ENCODE results near the gene SSPN.

Gene SSPN

DNA sequence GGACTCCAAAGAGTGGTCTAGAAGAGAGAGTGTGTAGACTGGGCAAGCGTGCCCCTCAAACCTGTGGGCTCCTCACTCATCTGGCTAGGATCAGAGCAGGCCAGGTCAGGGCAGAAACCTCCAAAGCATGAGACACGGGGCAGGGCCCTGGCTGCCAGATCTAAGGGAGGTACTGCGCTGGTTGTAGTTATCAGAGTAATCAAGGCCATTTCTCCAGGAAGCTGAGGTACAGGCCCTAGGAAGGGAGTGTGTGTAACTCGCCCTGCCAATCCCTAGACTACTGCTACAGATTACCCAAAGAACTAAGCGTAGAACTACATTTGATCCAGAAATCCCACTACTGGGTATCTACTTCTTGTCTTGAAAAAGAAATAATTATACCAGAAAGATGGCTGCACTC lies 84.5 kb downstream of the SSPN start:
- no peak overlapping the region for H2BK15ac ChIP-seq (ENCODE audit: low read length)
- no peak overlapping the region for H3K4ac ChIP-seq (ENCODE audit: low read length)
- no peaks in the 10 kb centered on the region for H3K79me1 ChIP-seq (ENCODE audit: low read depth, low read length)
- H4K8ac ChIP-seq (ENCODE audit: low read depth, low read length), result no peak overlapping the region
- no peak overlapping the region for H3K18ac ChIP-seq (ENCODE audit: low read length)
- H2BK120ac ChIP-seq (ENCODE audit: low read depth, low read length), result no peak overlapping the region
- H2BK12ac ChIP-seq (ENCODE audit: low read length), result no peak overlapping the region
- H3K27me3 ChIP-seq (ENCODE audit: control insufficient read depth in 3 of 3, insufficient read depth in 3 of 3, low read depth in 1 of 3, low read length in 3 of 3), result peaks cover 0 to 3% (median 0%) of the 10 kb centered on the region in 3 experiments
- no peaks in the 10 kb centered on the region for H3K9me3 ChIP-seq (replicated peaks in 1 of 2; ENCODE audit: control insufficient read depth in 2 of 2, insufficient read depth in 1 of 2, low read depth in 1 of 2, low read length in 2 of 2)
- no peak overlapping the region for H3K27ac ChIP-seq (replicated peaks; ENCODE audit: low read length)
- no peak overlapping the region for H3K23ac ChIP-seq (ENCODE audit: low read depth, low read length, poor library complexity)
- no peaks in the 10 kb centered on the region for H3K36me3 ChIP-seq (replicated peaks in 1 of 2; ENCODE audit: control insufficient read depth in 2 of 2, insufficient read depth in 2 of 2, low read length in 2 of 2)
- no peak for DNase-seq (ENCODE audit: low spot score)
- no peak overlapping the region for H3K14ac ChIP-seq (ENCODE audit: low read length)
- no peak overlapping the region for H3K9ac ChIP-seq (ENCODE audit: low read depth, low read length, poor library complexity)
- H2AK5ac ChIP-seq (ENCODE audit: low read depth, low read length), result no peak overlapping the region
- whole genome bisulfite sequencing, 2 donors (ENCODE audit: extremely low coverage in 2 of 2, insufficient read length in 2 of 2, insufficient replicate concordance in 1 of 2), result no CpG with 5 or more reads among the region's 5 CpGs
- no peak overlapping the region for H2AFZ ChIP-seq (ENCODE audit: low read length)
- H2BK5ac ChIP-seq (ENCODE audit: low read length), result no peak overlapping the region
- no peak overlapping the region for H4K91ac ChIP-seq (ENCODE audit: low read depth, low read length, poor library complexity)
- no peak overlapping the region for H3K4me2 ChIP-seq (ENCODE audit: insufficient read depth, low read length, poor library complexity, severe bottlenecking)
- H3K4me3 ChIP-seq (ENCODE audit: low read length in 2 of 2), result no peak overlapping the region
- H3K4me1 ChIP-seq (ENCODE audit: control insufficient read depth in 2 of 2, insufficient read depth in 1 of 2, low read depth in 1 of 2, low read length in 2 of 2), result peaks cover 3 to 4% of the 10 kb centered on the region in 2 donors

DNA sequence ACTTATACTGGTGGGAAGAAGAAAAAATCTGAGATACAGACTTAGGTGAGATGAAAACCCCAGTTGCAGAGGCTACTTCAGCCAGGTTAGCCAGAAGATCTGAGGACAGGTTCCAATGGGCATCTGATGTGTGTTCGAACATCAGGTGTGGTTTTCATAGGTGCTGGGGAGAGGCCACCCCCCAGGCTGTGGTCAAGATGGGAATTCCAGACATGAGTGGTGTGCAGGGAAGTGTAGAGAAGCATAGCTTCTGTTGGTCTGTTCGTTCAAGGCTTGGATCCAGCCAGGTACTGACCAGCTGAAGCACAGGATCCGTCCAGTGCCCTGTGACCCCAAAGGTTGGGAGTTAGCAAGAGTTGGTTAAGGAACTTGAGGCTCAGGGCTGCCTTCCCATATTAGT lies 85.5 kb downstream of the SSPN start:
- no peak overlapping the region for H4K91ac ChIP-seq (ENCODE audit: low read depth, low read length, poor library complexity)
- no peaks in the 10 kb centered on the region for H3K9me3 ChIP-seq (replicated peaks in 1 of 2; ENCODE audit: control insufficient read depth in 2 of 2, insufficient read depth in 1 of 2, low read depth in 1 of 2, low read length in 2 of 2)
- H3K79me1 ChIP-seq (ENCODE audit: low read depth, low read length), result no peaks in the 10 kb centered on the region
- H3K27me3 ChIP-seq (ENCODE audit: control insufficient read depth in 3 of 3, insufficient read depth in 3 of 3, low read depth in 1 of 3, low read length in 3 of 3), result peaks cover 0 to 3% (median 0%) of the 10 kb centered on the region in 3 experiments
- H2BK5ac ChIP-seq (ENCODE audit: low read length), result no peak overlapping the region
- no peak overlapping the region for H4K8ac ChIP-seq (ENCODE audit: low read depth, low read length)
- H2AFZ ChIP-seq (ENCODE audit: low read length), result no peak overlapping the region
- no peak overlapping the region for H2BK12ac ChIP-seq (ENCODE audit: low read length)
- H3K14ac ChIP-seq (ENCODE audit: low read length), result no peak overlapping the region
- H3K4me1 ChIP-seq (ENCODE audit: control insufficient read depth in 2 of 2, insufficient read depth in 1 of 2, low read depth in 1 of 2, low read length in 2 of 2), result peaks cover under 1 to 1% of the 10 kb centered on the region in 2 donors
- no peak overlapping the region for H3K27ac ChIP-seq (replicated peaks; ENCODE audit: low read length)
- no peaks in the 10 kb centered on the region for H3K36me3 ChIP-seq (replicated peaks in 1 of 2; ENCODE audit: control insufficient read depth in 2 of 2, insufficient read depth in 2 of 2, low read length in 2 of 2)
- WGBS, 2 donors (ENCODE audit: extremely low coverage in 2 of 2, insufficient read length in 2 of 2, insufficient replicate concordance in 1 of 2), result no CpG with 5 or more reads among the region's 3 CpGs
- no peak overlapping the region for H3K23ac ChIP-seq (ENCODE audit: low read depth, low read length, poor library complexity)
- no peak overlapping the region for H3K18ac ChIP-seq (ENCODE audit: low read length)
- DNase-seq (ENCODE audit: low spot score), result no peak
- H3K9ac ChIP-seq (ENCODE audit: low read depth, low read length, poor library complexity), result no peak overlapping the region
- no peak overlapping the region for H3K4ac ChIP-seq (ENCODE audit: low read length)
- H2BK120ac ChIP-seq (ENCODE audit: low read depth, low read length), result no peak overlapping the region
- H3K4me3 ChIP-seq (ENCODE audit: low read length in 2 of 2), result no peak overlapping the region
- no peak overlapping the region for H3K4me2 ChIP-seq (ENCODE audit: insufficient read depth, low read length, poor library complexity, severe bottlenecking)
- no peak overlapping the region for H2AK5ac ChIP-seq (ENCODE audit: low read depth, low read length)
- H2BK15ac ChIP-seq (ENCODE audit: low read length), result no peak overlapping the region

DNA sequence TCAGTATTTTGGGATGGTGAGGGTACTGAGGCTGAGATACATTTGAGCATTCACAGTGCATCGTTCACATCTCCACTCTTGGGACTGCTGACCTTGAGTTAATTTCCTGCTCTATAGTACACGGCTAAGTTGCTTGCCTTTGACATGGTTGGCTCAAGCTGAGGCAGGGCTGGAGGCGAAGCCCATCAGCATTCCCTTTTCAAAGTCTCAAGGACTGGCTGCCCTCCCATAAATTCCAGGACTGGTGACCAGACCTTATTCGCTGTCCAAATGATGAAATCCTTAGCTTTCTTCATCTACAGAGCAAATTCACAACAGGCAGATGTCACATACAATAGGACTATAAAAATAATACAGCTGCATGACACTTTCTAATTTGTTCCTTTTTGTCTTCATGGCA lies 85.9 kb downstream of the SSPN start:
- no peak overlapping the region for H3K18ac ChIP-seq (ENCODE audit: low read length)
- no peaks in the 10 kb centered on the region for H3K79me1 ChIP-seq (ENCODE audit: low read depth, low read length)
- no peak overlapping the region for H4K91ac ChIP-seq (ENCODE audit: low read depth, low read length, poor library complexity)
- no peak for DNase-seq (ENCODE audit: low spot score)
- H3K14ac ChIP-seq (ENCODE audit: low read length), result no peak overlapping the region
- H4K8ac ChIP-seq (ENCODE audit: low read depth, low read length), result no peak overlapping the region
- no peak overlapping the region for H3K4ac ChIP-seq (ENCODE audit: low read length)
- H2BK5ac ChIP-seq (ENCODE audit: low read length), result no peak overlapping the region
- no peak overlapping the region for H2AK5ac ChIP-seq (ENCODE audit: low read depth, low read length)
- no CpG with 5 or more reads among the region's 4 CpGs for WGBS, 2 donors (ENCODE audit: extremely low coverage in 2 of 2, insufficient read length in 2 of 2, insufficient replicate concordance in 1 of 2)
- H2BK120ac ChIP-seq (ENCODE audit: low read depth, low read length), result no peak overlapping the region
- no peak overlapping the region for H2BK12ac ChIP-seq (ENCODE audit: low read length)
- H3K23ac ChIP-seq (ENCODE audit: low read depth, low read length, poor library complexity), result no peak overlapping the region
- H3K27ac ChIP-seq (replicated peaks; ENCODE audit: low read length), result no peak overlapping the region
- peaks cover 0 to 3% (median 0%) of the 10 kb centered on the region in 3 experiments for H3K27me3 ChIP-seq (ENCODE audit: control insufficient read depth in 3 of 3, insufficient read depth in 3 of 3, low read depth in 1 of 3, low read length in 3 of 3)
- no peaks in the 10 kb centered on the region for H3K36me3 ChIP-seq (replicated peaks in 1 of 2; ENCODE audit: control insufficient read depth in 2 of 2, insufficient read depth in 2 of 2, low read length in 2 of 2)
- no peak overlapping the region for H2BK15ac ChIP-seq (ENCODE audit: low read length)
- H3K9me3 ChIP-seq (replicated peaks in 1 of 2; ENCODE audit: control insufficient read depth in 2 of 2, insufficient read depth in 1 of 2, low read depth in 1 of 2, low read length in 2 of 2), result no peaks in the 10 kb centered on the region
- no peak overlapping the region for H2AFZ ChIP-seq (ENCODE audit: low read length)
- H3K4me3 ChIP-seq (ENCODE audit: low read length in 2 of 2), result no peak overlapping the region
- no peak overlapping the region for H3K9ac ChIP-seq (ENCODE audit: low read depth, low read length, poor library complexity)
- no peak overlapping the region for H3K4me2 ChIP-seq (ENCODE audit: insufficient read depth, low read length, poor library complexity, severe bottlenecking)
- no peaks in the 10 kb centered on the region for H3K4me1 ChIP-seq (ENCODE audit: control insufficient read depth in 2 of 2, insufficient read depth in 1 of 2, low read depth in 1 of 2, low read length in 2 of 2)

DNA sequence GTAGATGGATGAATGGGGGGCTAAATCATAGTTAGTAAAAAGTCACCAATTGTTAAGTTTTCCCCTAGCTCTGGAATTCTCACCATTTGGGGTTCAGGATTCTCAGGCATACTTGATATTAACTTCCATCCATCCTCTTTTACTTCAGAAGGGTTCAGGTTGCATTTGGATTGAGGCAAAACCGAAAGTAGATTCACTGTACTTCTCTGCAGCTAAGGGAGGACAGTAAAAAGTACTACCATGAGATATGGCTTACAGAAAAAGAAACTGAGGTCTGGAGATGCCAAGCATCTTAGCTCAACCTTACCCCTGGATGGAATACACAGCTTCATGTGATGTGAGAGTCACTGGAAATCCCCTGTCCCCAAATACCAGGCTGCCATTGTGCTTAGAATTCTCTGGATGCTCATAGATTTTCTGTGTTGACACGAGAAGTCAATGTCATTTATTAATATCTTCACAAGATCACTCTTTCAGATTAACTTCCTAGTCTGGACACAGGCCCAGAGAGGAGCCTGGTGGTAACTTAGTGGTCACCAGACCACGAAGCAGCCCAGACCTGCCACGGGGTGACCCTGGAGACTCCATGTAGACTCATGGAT lies 87.1 kb downstream of the SSPN start:
- WGBS, 2 donors (ENCODE audit: extremely low coverage in 2 of 2, insufficient read length in 2 of 2, insufficient replicate concordance in 1 of 2), result no CpG with 5 or more reads among the region's 4 CpGs
- H3K18ac ChIP-seq (ENCODE audit: low read length), result no peak overlapping the region

More for the DNA sequence above, 87.1 kb downstream of the SSPN start:
- H3K14ac ChIP-seq (ENCODE audit: low read length), result no peak overlapping the region
- H3K4me3 ChIP-seq (ENCODE audit: low read length in 2 of 2), result no peak overlapping the region
- no peak overlapping the region for H4K91ac ChIP-seq (ENCODE audit: low read depth, low read length, poor library complexity)
- H3K36me3 ChIP-seq (replicated peaks in 1 of 2; ENCODE audit: control insufficient read depth in 2 of 2, insufficient read depth in 2 of 2, low read length in 2 of 2), result no peaks in the 10 kb centered on the region
- H2BK12ac ChIP-seq (ENCODE audit: low read length), result no peak overlapping the region
- no peak overlapping the region for H3K27ac ChIP-seq (replicated peaks; ENCODE audit: low read length)
- H3K23ac ChIP-seq (ENCODE audit: low read depth, low read length, poor library complexity), result no peak overlapping the region
- no peak overlapping the region for H2BK120ac ChIP-seq (ENCODE audit: low read depth, low read length)
- no peak for DNase-seq (ENCODE audit: low spot score)
- H2AFZ ChIP-seq (ENCODE audit: low read length), result no peak overlapping the region
- no peak overlapping the region for H2BK5ac ChIP-seq (ENCODE audit: low read length)
- H3K9ac ChIP-seq (ENCODE audit: low read depth, low read length, poor library complexity), result no peak overlapping the region
- no peak overlapping the region for H4K8ac ChIP-seq (ENCODE audit: low read depth, low read length)
- H3K9me3 ChIP-seq (replicated peaks in 1 of 2; ENCODE audit: control insufficient read depth in 2 of 2, insufficient read depth in 1 of 2, low read depth in 1 of 2, low read length in 2 of 2), result no peaks in the 10 kb centered on the region
- no peak overlapping the region for H2AK5ac ChIP-seq (ENCODE audit: low read depth, low read length)
- H2BK15ac ChIP-seq (ENCODE audit: low read length), result no peak overlapping the region
- H3K4me1 ChIP-seq (ENCODE audit: control insufficient read depth in 2 of 2, insufficient read depth in 1 of 2, low read depth in 1 of 2, low read length in 2 of 2), result no peaks in the 10 kb centered on the region
- no peak overlapping the region for H3K4me2 ChIP-seq (ENCODE audit: insufficient read depth, low read length, poor library complexity, severe bottlenecking)
- H3K4ac ChIP-seq (ENCODE audit: low read length), result no peak overlapping the region
- peaks cover 0 to 3% (median 0%) of the 10 kb centered on the region in 3 experiments for H3K27me3 ChIP-seq (ENCODE audit: control insufficient read depth in 3 of 3, insufficient read depth in 3 of 3, low read depth in 1 of 3, low read length in 3 of 3)
- no peaks in the 10 kb centered on the region for H3K79me1 ChIP-seq (ENCODE audit: low read depth, low read length)

All from neuronal stem cell (in vitro differentiated cells).